NCI-H1436 (cell line): ENCODE data around the gene MYCBP.
"Not testable (repeated sequence)": the region's sequence is repeated elsewhere in the genome, so short reads cannot be mapped to it uniquely, and the experiment has no call there.

ENCODE experiments used
- DNase-seq: peaks from one replicate; lab custom pipeline; 2025; lab: John Stamatoyannopoulos, UW

MYCBP gene

DNA sequence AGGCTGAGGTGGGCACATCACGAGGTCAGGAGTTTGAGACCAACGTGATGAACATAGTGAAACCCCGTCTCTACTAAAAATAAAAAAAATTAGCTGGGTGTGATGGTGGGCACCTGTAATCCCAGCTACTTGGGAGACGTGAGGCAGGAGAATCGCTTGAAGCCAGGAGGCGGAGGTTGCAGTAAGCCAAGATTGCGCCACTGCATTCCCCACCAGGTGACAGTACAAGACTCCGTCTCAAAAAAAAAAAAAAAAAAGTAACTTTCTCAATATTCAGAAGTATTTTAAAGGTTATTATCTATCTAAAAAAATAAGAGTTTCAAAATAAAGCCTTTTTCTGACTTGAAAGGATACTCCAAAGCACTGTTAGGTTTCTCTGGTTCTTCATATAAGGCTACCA is 5.9 kb downstream of the MYCBP start:
- DNase-seq = no peak

DNA sequence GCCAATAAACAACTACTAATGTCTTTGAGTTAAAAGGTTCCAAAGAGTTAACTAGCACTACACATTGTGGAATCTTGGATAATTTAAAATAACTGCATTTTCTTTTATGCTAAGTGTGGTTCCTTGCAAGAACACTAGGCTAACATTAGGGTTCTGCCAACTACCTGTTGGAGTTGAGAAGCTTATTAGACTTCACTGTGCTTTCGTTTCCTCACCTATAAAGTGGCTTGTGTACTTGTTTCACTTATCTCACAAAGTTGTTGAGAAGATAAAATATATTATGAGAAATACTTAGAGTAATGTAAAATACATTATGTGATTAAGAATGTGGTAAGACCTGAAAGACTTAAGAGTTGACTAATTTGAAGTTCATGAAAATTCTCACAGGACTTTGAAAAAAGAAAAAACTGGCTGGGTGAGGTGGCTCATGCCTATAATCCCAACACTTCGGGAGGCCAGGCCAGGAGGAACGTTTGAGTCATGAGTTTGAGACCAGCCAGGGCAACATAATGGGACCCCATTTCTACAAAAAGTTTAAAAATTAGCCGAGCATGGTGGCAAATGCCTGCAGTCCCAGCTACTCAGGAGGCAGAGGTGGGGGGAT is 7.9 kb downstream of the MYCBP start:
- no peak for DNase-seq

GRCh38 chr1:38860454-38860795 is 12.7 kb downstream of the MYCBP start:
- DNase-seq = no peak

GRCh38 chr1:38859561-38860453 is 13.3 kb downstream of the MYCBP start, which contains the start of gene RRAGC:
Gene RRAGC (minus strand): TSS chr1:38859772. CDS start chr1:38859646, 126 bp downstream.
- DNase-seq = peak; percentile 95

- peak; percentile 38 for DNase-seq
Observed at GRCh38 chr1:38858833-38859560, 14.2 kb downstream of the MYCBP start.

DNA sequence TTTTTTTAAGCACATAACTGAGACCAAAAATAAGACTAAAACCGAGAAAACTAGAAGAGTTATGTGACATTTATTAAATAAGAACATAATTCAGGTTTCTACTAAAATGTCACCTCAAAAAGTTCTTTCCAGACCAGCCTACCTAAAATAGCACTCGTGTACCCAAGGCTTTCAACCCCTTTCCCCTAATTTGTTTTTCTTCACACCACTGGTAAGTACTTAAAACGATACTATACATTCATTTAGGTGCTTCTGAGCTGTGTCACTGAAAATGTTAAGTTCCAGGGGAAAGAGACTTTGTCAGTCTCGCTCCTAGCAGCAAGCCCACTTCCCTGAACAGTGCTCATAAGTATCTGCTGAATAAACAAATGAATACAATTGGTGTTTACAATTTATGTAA is 20.4 kb downstream of the MYCBP start:
- DNase-seq = no peak

DNA sequence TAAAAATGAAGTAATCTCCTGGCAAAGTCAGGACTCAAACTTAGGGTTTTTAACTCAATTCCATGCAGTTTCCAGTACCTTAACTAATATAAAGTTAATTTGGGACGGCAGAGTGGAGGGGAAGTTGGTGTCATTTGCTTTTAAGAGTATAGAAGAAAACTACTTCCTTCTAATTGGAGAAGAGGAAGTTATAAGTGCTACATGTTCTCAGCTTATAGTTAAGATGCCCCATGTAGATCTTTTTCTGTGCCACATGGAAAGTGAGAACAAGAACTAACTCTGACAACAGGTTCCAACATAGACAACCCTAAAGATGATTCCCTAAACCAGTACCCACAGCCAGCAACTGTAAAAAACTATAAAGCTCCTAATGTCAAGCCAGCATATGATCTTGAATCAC is 25.1 kb downstream of the MYCBP start:
- DNase-seq = no peak

DNA sequence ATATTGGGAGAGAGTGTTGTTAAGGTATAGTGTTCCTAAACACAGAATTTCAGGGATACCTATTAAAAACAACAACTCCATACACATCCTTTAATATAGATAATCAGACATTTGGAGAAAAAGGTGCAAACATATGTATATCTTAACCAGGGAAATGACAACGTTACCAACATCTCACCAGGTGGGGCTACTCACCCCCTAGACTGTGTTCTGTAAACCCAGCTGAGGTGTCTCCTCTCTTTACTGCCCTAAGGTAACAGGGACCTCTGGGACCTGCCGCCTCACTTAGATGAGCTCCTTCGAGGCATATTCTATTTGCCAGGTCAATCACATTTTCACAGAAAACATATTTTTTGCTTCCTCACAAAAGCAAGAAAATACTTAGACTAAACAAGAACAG is 26.9 kb downstream of the MYCBP start:
- no peak for DNase-seq

- DNase-seq = not testable (repeated sequence)
Observed at GRCh38 chr1:38845088-38845487, 28.1 kb downstream of the MYCBP start.

DNA sequence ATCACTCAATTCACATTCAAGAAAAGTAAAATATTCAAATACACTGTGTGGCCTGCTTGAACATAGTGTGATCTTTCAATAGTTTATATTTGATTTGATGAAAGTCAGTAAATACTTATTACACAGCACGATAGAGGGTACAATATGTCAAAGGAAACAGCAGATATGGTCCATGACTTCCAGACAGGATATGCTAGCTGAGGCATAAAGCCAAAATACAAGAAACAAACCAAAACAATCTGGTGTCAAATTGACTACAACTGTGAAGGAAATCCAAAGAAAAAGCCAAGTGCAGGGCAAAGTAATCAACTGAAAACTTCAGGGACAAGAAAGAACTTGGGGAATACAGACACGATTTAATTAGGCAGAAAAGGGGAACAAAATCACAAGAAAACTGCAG is 32.9 kb downstream of the MYCBP start:
- DNase-seq = no peak

- DNase-seq = no peak
Observed at GRCh38 chr1:38839363-38839762, 33.8 kb downstream of the MYCBP start.

DNA sequence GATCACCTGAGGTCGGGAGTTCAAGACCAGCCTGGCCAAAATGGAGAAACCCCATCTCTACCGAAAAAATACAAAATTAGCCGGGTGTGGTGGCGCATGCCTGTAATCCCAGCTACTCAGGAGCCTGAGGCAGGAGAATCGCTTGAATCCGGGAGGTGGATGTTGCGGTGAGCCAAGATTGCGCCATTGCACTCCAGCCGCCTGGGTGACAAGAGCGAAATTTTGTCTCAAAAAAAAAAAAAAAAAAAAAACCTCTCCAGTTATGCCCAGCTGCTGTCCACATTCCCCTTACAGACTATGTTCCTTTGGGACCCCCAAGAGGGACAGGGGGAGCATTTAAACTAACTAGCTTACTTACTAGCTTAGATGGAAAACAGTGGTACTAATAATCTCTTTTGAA is 36.8 kb downstream of the MYCBP start:
- not testable (repeated sequence) for DNase-seq

DNA sequence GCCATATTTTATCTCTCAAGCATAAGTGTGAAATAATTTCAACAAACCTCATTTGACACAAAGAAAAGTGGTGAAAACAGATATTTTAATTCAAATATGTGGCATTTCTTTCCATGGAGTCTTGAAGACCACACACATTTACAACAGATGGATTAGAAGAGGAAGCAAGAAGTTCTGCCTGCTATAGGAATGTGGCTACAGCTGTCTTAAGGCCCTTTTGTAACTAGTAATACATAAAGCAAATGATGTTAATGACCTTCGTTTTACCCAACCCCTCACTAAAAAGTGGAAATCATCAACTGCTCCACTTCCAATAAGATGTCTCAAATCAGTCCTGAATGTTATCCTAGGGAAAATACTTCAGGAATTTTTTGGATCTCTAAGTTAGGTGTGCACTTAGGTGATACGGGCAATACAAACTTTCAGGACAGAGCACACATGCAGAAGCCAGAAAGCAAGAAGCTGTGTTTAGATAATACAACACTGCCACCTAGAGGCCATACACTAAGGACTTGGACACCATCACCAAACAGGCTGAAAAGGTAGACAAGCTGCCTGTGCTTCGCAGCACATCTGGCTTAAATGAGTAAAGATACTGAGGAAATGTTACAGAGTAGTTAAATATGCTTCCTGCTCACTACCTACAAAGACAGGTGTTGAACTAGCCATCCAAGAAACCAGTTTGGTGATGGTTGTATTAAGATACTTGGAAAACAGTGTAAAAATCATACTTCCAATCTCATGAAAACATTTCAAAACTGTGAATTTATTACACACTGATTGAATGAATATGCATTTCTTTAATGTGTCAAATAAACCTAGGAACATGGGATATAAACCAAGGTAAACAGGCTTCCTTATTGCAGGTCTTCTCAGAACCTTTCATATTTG is 38.0 kb downstream of the MYCBP start:
- peak; percentile 76 for DNase-seq

- DNase-seq = no peak
Observed at GRCh38 chr1:38834221-38834782, 38.8 kb downstream of the MYCBP start.

DNA sequence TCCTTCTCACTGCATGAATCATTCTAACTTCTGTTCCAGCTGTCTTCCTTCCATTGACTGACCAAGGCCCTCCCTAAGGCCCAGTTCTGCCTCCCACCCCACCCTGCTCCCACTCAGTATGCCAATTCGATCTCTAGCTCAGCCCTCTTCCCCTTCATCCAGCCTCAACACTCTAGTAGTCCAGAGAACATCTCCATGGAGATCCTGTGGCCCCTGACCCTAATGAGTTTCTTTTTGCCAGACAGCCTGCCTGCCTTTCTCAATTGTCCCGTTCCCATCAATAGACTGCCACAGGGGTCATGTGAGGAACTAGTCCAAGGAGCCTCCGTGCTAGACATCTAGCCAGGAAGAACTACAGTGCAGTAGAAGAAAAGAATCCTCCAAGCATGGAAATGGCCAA is 40.0 kb downstream of the MYCBP start:
- no peak for DNase-seq

DNA sequence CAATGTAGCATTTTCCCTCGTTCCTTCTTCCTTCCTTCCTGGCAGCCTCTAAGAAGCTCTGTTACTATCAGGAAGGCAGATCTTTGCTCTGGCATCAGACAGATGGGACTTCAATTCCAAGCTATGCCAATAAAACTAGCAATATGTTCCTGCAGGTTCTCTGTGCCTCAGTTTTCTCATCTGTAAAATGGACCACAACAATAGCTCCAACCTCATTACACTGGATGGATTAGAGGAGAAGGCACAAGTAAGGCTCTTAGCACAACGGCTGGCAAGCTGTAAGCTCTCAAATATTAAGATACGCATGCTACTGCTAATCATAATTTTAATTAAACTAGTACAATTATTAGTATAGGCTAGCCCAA is 40.8 kb downstream of the MYCBP start:
- DNase-seq = no peak

GRCh38 chr1:38831731-38832369 is 41.3 kb downstream of the MYCBP start:
- no peak for DNase-seq

- no peak for DNase-seq
Observed at GRCh38 chr1:38829368-38829767, 43.8 kb downstream of the MYCBP start.

DNA sequence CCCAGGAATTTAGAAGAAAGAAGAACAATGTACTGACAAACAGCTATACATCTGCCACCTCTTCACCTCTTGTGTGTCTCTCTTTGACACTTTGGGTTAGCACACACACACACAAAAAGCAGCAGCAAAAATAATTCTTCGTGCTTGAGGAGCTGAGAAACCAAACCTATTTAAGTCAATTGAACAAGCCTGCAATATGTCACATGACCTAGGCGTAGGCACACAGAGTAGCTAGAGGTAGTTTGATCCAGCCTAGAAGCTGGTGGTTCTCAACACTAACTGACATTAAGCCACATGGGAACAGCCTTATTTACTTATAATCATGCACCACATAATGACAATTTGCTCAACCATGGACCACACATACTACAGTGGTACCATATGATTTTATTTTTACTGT is 45.8 kb downstream of the MYCBP start:
- no peak for DNase-seq

DNA sequence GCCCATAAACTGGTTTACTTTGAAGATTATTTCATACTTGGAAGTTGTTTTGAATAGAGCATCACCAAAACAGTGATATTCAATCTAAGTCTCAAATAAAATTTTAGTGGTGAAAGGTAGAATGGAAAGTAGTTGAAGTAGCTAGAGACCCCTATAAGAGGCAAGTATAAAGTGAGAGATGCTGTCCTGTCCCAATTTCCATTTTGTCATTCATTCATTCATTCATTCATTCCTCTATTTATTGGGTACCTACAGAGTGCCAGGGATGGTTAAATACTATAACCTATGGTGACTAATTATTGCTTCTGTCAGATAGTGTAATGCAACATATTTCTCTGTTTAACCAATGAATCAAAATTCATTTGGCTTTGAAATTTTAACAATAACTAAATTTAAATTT is 46.3 kb downstream of the MYCBP start:
- DNase-seq = no peak

- DNase-seq = peak; percentile 58
Observed at GRCh38 chr1:38826262-38826661, 46.9 kb downstream of the MYCBP start.
